NT2/D1 (cell line): ENCODE data around the gene KIF26A.

Experiments
- SUZ12 ChIP-seq: IDR thresholded peaks from 2 replicates; pipeline ENCODE4 v1.6.1; 2011; ENCODE audit not compliant: insufficient read length, insufficient read depth; ENCODE audit errors: extremely low read depth
- YY1 ChIP-seq: IDR thresholded peaks from 2 replicates; pipeline ENCODE4 v1.6.1; 2011; ENCODE audit not compliant: insufficient read length, insufficient read depth
- ZNF274 ChIP-seq: IDR thresholded peaks from 2 replicates; pipeline ENCODE4 v1.6.1; 2011; ENCODE audit warnings: mild to moderate bottlenecking, low read depth, low read length

DNA sequence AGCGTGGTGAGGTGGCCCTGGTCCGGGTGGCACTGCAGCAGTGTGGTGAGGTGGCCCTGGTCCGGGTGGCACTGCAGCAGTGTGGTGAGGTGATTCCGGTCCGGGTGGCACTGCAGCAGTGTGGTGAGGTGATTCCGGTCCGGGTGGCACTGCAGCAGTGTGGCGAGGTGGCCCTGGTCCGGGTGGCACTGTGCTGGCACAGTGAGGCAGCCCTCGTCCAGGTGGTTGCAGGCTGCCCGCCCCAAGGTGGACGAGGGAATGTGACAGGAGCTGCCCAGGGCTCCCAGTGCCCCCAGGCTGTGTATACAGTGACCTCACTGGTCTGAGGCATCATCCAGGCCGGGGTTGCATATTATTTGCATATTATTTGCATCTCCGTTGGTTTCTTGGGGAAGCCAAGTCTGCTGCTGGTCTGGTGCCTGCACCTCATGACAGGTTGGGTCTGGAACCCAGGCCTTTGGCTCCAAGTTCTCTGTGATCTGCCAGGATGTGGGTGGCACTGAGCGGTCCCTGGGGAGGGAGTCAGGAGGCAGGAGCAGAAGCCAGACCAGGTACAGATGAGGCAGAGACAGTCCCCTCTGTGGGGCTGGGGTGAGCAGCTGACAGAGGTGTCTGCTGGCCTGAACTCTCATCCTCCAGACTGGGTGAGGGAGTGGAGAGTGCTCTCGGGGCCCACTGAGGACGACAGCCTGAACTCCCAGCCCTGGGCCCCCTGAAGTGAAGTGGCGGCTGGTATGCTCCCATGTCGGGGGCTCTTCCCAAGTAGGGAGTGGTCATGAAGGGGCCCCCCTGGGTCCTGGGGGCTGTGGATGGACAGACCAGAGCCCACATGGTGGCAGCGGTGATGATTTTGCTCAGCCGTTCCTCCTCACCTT lies 79.3 kb downstream of the KIF26A start:
- TF ChIP-seq YY1 (no peak), ZNF274 (no peak), SUZ12 (no peak)
